ENCODE data around the gene LSAMP. TPM values are rescaled to one million over a fixed set of nuclear protein-coding genes. Genes with fewer than 3 reads are reported as not detected.

Gene LSAMP
- total and polyA plus RNA-seq, 2 donors (not counting 3 experiments of a cell fraction or from before 2014, with no cell fraction given) = not detected

DNA sequence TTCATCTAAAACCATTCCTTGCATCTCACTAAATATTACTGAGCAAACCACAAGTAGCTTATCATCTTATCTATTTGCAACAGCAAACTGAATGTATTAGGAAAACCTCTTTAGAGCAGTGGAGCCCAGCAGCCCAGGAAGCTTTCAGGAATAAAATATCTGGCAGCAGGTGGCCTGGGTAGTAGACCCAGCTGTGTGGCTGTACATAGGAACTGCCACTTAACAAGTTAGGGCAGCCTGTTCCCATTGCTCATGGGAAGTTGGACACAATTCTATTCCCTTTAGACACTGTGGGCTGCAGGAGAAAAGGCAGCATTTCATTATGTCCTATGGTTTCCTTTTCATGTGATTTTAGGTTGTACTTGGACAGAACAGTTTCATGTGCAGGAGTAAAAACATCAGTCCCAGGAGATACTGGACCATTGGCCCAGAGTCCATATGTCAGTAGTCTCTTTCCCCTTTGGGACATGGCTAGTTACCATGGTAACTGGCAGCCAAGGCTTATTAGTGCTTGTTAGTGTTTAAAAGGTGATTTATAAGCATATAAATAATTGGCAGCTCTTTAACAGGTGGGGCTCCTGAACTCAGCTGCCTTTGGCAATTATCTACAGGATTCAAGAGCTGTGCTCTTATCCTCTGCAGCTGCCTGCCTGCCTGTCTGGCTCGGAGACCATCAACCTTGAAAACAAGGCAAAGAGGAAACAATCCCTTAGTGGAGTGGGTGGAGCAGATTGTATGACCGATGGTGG is 28.9 kb upstream of the LSAMP start:
- FAIRE-seq = no peak
- no TSS peak for BruUV-seq (replicated peaks)
- TF ChIP-seq MYC (IDR thresholded peaks at IDR 0.05; ENCODE audit: low read depth, low read length) (no peak), EZH2 (IDR thresholded peaks at IDR 0.05; ENCODE audit: borderline replicate concordance, low read depth, low read length, severe bottlenecking) (no peak), POLR2A (IDR thresholded peaks at IDR 0.05; ENCODE audit: low read depth, low read length) (no peak), GATA2 (IDR thresholded peaks at IDR 0.05; ENCODE audit: insufficient read depth, insufficient read length, low read depth, low read length) (no peak), POLR2AphosphoS5 (IDR thresholded peaks at IDR 0.05; ENCODE audit: insufficient read depth, low read depth, low read length) (no peak), MAX (IDR thresholded peaks at IDR 0.05; ENCODE audit: insufficient read depth, insufficient read length) (no peak), JUN (IDR thresholded peaks at IDR 0.05; ENCODE audit: borderline replicate concordance, insufficient read depth, insufficient read length, low read depth) (no peak), FOS (IDR thresholded peaks at IDR 0.05; ENCODE audit: borderline replicate concordance, insufficient read depth, low read length) (no peak), CTCF (IDR thresholded peaks at IDR 0.05; ENCODE audit: extremely low read depth in 1 of 2, insufficient read depth in 1 of 2, low read depth in 1 of 2, low read length in 2 of 2) (no peak)
- intact Hi-C loops (cut with micrococcal nuclease) = no loop called here
- DNase-seq (ENCODE audit: low read depth, low spot score) = no peak
- POLR2A ChIA-PET = no interaction called here
- Histone ChIP-seq H3K36me3 (ENCODE audit: control insufficient read depth in 2 of 2, extremely low read depth in 1 of 2, insufficient read depth in 2 of 2, low read length in 2 of 2) (no peaks in the 10 kb centered on the region), H3K27me3 (ENCODE audit: control insufficient read depth in 2 of 2, insufficient read depth in 2 of 2, low read length in 2 of 2) (no peaks in the 10 kb centered on the region), H3K27ac (ENCODE audit: insufficient read depth, low read depth, low read length) (no peak overlapping the region), H3K4me2 (ENCODE audit: insufficient read depth, low read length) (no peak overlapping the region), H3K9me3 (replicated peaks; ENCODE audit: control insufficient read depth, insufficient read depth, low read length) (no peaks in the 10 kb centered on the region), H2AFZ (ENCODE audit: low read depth, low read length) (no peak overlapping the region), H4K20me1 (replicated peaks; ENCODE audit: control insufficient read depth, extremely low read depth, insufficient read depth, low read length) (no peaks in the 10 kb centered on the region), H3K9ac (replicated peaks; ENCODE audit: extremely low read depth, insufficient read depth, low read length) (no peak overlapping the region), H3K4me3 (replicated peaks in 1 of 3; ENCODE audit: insufficient read depth in 1 of 3, low read depth in 1 of 3, low read length in 3 of 3) (no peak overlapping the region), H3K79me2 (ENCODE audit: control insufficient read depth, insufficient read depth, low read length) (no peaks in the 10 kb centered on the region), H3K9me1 (replicated peaks; ENCODE audit: control insufficient read depth, extremely low read depth, insufficient read depth, low read length) (no peaks in the 10 kb centered on the region), H3K4me1 (ENCODE audit: control insufficient read depth, extremely low read depth, insufficient read depth, low read length) (no peaks in the 10 kb centered on the region)
- CTCF ChIA-PET = no interaction called here
- dilution Hi-C loops (cut with MboI; ENCODE audit: extremely low pct_ligation_motif_present, low sequenced_read_pairs) = no loop called here
